ENCODE data around the gene MKKS.

MKKS gene

DNA sequence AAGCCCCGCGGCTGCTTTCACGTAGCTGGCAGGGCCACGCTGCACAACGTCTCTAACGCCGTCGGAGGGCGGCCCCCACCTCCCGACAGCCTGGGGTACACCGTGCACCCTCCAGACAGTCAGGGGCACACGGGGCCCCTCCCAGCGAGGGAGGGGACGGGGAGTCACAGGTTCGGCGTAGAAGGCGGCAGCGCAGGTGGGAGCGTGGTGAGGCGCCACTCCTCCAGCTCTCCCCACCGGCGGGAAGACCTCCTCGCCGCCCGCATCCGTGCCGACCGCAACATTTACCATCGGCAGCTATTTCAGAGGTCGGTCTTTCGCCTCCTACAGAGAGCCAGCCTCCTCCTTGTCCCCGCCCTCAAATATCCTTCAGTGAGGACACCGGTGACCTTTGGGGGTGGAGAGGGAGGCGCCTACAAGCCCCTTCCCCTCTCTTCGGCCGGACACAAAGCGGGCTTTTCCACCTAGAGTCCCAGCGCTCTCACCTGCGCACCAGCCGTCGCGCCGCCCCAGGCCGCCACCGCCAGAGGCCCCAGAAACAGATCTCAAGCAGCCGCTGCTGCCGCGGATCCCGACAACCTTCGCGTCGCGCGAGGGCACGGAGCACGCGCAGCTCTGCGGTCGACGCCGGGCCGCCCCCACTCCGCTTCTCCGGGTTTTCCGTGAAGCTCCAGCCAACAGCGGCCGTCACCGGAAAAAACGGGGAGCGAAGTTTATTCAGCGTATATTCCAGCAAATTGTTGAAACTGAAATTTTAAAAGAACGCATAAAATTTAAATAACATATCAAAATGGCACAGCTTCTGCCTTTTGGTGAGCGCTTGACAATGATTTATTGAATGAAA, at the start of gene MKKS:
Gene MKKS, minus strand, starts transcription at position 600 of the 844 bp plus-strand sequence. CDS start 20,708 bp downstream, outside the sequence.
- DNase-seq (ENCODE audit: low spot score): peak; percentile 89

DNA sequence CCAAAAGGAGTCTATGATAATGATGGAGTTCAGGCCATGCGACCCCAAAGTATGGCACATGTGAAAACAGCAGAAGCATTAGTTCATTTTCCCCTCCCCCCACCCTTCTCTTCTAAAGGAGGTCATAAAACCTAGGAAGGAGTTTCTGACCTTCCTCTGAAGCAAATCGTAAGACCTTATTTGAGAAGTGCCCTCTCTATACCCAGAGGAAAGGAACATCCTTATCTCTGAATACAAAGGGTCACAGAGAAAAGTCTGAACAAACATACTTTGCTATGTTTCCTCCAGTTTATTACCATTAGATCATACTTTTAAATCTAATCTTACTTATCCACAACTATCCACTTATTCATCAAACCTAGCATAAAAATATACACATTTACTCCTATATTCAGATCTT, 49.7 kb upstream of the MKKS start:
- no peak for DNase-seq (ENCODE audit: low spot score)

DNA sequence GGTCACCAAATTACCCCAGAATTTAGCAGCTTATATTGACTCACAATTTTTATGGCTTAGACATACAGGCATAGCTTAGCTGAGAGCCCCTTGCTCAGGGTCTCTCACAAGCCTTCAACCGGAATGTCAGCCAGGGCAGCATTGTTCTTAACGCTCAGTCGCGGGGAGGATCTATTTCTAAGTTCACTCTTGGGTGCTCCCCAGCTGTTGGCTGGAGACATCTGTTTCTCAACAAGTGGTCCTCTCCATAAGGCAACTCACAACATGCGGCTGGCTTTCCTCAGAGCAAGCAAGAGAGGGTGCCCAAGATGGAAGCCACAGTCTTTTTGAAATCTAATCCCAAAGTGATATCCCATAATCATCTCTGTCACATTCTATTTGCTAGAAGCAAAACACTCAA, 47.7 kb upstream of the MKKS start:
- DNase-seq (ENCODE audit: low spot score): no peak

DNA sequence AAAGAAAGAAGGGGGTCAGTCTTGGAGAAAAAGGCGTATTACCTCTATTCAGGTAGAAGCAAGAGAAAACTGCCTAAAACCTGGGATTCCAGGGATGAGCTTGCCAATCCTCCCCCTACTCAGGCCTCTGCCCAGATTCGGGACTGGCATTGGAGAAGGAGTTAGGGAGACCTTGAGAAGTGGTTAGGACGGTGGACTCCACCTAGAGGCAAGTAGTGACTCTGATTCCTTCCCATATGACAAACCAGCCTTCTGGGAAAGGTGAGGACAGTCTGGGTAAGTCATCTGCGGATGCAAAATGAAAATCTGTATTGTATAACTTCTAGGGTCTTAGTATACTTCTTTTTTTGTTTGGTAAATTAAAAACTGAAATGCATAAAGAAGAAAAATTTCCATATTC, 44.9 kb upstream of the MKKS start:
- DNase-seq (ENCODE audit: low spot score): no peak

DNA sequence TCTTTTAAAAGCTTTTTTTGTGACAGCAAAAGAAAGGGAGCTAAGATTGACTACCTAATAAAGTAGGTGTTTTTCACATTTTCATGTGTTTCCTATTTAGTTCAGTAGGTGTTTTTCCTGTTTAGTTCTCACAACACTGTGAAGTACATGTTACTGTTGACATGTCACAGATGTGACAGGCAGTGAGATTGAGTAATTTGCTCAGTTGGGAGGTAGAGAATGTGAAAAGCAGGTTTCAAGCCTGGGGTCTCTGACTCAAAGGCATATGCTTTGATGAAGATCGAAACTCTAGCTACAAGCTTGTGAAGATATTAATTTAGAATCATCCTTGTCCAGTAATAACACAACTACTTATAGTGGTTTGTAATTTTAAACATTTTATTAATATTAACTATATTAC, 44.2 kb upstream of the MKKS start:
- no peak for DNase-seq (ENCODE audit: low spot score)

DNA sequence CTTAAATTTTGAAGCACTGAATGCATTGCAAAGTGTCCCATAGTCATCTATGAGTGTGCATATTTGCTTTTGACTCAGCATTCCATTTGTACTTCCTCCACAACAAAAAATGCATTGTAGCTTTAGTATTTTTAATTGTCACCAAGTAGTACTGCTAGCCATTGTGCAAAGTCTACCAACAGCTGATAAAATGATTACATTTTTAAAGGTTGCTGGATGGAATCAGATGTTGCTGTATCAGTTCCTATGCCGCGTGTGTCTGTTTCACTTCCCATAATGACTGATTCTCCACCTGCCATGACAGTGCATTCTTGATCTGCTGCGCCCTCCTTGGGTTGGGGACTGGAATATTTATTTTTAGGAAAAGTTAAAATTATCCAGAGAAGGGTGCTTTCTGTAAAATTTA, 42.3 kb upstream of the MKKS start:
- DNase-seq (ENCODE audit: low spot score): peak; percentile 66

DNA sequence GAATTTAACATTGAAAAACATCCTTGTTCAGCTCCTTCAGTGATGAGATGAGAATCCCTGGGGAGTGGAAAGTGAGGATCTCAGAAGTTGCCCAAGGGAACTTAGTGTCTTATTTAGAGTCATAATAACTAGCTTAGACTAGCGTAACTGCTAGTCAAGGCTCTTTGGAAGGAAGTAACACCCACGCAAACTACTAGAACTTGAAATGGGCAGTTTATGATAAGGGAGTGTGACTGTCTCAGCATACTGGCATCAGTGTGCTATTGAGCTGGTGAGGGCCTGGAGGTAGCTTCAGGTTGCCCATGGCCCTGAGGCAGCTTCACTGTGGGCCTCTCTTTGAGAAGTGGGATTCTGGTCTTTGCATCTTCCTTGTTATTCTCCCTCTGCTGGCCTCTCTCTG, 41.2 kb upstream of the MKKS start:
- DNase-seq (ENCODE audit: low spot score): no peak

DNA sequence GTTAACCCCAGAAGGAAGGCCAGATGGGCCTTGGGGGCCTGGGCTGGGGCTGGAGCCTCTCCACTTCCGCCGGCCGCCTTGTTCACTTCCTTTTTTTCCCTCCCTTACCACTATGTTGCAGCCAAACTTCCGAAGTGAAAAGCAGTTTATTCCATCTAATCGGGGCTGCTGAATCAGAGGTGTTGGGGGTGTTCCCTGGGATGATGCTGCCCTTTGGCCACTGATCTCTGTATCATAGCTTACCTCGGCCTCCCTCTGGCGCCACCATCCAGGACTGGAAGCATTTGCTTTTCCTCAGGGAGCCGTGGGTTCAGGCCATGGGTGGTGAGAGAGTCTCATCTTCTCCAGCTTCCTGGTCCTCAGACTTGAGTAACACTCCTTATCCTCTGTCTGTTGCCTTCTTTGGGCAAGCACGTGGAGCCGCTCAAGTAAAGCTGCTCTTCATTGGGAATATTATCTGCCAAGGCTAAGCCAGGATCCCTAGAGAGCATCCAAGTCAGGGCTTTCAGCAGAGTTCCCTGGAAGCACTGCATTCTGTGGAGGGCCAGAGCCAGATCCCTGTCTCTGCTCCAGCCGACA, 40.7 kb upstream of the MKKS start:
- DNase-seq (ENCODE audit: low spot score): no peak

DNA sequence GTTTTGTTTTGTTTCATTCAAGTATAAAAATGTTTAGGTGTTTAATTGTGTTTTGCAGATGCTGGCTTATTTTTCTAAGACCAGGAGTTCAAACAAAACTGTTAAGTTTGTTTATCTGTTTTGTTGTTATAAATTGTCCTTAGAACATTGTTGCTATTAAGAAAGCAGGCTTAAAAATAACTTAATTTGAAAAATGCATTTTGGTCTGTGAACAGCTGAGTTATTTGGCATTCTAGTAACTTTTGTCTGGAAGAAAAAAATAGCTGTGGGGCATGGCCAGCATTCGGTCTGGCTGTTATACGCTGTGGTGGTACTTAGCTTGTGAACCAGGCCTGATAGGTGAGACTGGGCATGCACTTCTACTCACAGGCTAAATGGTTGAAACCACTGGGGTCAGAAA, 38.8 kb upstream of the MKKS start:
- no peak for DNase-seq (ENCODE audit: low spot score)

DNA sequence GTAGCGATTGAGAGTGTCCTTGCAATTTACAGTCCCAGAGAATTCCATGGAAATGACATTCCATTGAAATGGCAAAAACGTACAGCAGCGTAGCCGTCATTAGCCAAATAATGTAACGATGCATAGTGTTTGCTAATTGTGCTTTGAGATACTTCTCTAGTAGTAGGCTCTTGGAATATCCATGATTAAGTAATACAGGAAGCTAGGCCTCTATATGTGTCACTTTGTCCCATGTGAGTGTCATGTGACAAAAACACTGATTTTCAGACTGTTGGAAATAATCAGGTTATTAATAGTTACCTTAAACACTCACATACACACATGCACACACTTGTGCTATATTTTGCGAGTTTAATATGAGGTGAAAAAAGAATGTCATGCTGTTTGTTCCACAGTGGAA, 36.3 kb upstream of the MKKS start:
- DNase-seq (ENCODE audit: low spot score): no peak

DNA sequence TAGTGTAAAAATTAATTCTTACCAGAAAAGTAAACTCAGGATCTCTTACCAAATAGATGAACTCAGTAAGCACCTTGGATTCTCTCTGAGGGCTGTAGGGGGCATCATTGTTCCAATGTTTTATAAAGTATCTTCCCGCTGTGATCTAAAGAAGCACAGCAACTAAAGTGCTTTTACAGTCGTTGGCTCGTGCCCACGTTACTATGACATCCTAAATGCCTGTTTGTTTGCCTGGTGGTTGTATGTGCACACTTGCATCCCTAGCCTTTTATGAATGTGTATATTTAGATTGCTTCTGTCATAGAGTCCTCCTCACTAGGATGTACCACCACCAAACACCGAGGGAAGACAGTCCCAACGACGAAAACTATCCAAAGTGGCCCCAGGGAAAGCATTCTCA, 35.6 kb upstream of the MKKS start:
- DNase-seq (ENCODE audit: low spot score): peak; percentile 44

DNA sequence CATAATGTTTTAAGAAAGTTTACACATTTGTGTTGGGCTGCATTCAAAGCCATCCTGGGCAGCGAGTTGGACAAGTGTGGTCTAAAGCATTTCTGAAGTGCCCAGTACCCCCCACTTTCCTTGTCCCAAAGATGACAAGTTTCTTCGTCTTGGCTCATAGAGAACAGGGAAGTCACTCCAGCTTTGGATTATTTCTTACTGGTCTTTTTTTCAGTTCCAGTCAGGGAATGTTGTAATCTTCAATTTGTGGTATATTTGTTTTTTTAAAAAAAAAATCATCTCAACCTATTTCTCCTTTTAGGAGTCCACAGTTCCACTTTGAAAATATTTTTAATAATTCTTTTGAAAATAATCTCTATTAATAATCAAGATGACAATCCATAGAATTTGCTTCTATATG, 35.0 kb upstream of the MKKS start:
- no peak for DNase-seq (ENCODE audit: low spot score)

DNA sequence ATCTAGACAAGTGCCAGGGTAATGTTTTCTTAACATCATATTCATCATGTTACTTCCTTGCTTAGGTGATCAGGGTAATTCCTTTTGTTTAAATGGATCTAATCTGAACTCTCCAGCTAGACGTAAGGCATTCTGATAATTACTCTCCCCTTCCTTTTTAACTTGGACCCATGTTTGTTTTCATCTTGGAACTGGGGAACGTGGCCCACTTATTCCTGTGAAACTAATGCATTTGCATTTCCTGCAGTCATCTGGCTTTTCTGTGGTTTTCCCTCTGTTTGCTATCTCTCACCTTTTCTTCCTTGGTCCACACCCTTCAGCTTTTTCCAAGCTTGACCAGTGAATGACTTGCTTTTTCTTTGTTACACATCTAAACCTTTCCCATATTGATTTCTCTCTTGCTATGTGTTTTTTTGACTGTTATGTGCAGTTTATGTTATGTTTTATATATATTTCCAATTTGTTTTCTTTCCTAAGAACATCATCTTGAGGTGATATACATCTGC, 34.4 kb upstream of the MKKS start:
- no peak for DNase-seq (ENCODE audit: low spot score)

DNA sequence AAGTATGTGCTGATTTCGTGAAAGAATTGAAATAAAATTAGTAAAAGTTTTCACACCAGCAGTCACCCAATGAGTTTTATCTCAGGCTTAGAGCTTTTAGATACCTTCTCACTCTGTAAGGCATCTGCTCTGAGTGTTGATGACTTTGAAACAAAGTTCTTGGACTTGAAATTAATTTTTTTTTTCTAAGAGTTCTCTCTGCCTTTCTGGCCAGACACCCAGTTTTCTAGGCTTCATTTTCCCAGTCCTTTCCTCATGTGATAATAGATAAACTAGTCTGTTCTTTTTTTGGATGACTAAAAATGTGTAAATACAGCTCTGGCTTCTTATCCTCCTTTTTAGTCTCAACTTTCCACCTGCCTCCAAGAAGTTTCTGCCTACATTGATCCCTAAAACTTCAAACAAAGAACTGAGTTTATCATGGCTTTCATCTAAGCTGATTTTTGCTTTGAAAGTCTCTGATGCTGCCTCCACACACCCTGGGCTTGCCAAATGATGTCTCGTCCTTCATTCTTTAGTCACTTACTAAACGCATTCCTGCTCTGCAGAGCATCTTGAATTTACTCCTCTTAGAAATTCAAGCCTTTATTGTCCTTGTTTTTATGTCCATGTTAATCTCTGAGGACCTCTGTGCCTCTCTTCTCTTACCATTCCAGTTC, 33.8 kb upstream of the MKKS start:
- no peak for DNase-seq (ENCODE audit: low spot score)

DNA sequence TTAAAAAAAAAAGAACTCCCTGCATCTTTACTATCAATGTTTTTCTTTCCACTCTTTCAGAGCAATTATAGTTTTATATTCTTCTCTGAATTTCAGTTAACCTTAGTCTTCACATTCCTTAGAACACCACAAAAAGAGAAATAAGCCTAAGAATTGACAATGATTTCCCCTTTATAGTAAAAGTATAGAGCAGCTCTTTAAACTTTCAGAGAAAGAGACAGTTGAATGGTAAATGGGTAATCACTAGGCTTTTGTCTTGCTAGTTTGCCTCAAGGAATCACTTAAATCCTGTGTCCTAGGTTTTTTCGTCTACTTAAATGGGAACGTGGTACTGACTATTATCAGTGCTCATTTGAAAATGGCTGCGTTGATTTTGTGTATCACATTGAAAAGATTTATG, 32.8 kb upstream of the MKKS start:
- no peak for DNase-seq (ENCODE audit: low spot score)

DNA sequence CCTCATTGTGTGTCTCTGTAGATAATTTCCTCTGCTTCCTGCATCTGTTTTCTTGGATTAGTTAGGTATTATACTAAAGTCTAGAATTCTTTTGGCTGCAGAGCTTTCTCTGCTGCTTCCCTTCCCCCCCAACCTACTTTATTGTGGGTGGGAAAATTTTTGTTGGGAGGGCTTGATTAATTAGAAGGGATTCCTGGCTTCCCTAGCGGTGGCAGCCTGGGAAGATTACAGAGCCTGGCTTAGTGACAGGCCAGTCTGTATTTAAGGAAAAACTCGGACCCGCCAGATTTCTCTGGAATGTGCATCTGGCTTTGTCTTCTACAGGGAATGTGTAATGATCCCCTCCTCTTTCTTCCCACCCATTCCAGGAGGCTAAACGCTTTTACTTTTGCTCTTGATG, 32.3 kb upstream of the MKKS start:
- DNase-seq (ENCODE audit: low spot score): no peak

DNA sequence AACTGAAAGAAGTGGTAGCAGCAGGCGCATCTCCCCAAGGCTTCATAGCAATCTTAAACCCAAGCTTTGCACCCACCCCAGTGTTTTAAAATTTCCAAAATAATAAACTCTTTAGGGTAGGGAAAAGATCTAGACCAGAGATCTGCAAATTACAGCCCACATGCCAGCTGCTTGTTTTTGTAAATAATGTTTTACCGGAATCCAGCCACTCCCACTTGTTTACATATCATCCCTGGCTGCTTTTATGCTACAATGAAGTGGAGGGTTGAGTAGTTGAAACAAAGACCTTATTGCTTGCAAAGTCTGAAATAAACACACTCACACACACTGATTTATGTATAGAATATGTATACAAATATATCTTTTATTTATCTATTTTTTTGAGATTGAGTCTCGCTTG, 31.1 kb upstream of the MKKS start:
- DNase-seq (ENCODE audit: low spot score): no peak

DNA sequence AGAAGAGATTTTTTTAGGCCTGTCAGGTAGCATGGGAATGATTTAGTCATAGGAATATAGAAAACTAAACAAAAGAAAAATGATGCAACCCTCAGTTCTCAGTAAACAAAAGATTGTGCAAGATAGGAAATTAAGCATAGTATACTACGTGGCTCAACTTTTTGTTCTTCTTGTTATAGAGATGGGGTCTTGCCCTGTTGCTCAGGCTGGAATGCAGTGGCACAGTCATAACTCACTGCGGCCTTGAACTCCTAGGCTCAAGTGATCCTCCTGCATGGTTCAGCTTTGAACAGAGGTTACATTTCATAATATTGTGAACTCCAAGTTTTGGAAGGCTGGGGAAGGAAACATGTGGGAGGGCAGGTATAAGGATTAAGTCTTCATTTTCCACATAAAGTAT, 29.6 kb upstream of the MKKS start:
- no peak for DNase-seq (ENCODE audit: low spot score)

DNA sequence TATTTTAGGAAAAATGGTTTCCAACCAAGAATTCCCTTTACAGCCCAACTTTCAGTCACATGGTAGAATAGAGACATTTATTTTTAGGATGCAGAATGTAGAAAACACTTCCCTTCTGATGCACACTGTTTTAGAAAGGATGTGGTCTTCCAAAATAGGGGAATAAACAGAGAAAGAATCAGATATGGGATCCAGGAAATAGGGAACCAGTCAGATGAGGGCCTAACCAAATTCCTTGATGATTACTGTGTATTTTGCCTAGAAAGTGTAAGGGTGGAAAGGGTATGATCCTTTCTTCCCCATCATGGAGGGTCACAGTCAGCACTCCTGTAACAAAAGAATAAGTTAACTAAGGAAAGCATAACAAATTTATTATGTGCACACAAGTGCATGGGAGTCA, 28.5 kb upstream of the MKKS start:
- DNase-seq (ENCODE audit: low spot score): no peak

DNA sequence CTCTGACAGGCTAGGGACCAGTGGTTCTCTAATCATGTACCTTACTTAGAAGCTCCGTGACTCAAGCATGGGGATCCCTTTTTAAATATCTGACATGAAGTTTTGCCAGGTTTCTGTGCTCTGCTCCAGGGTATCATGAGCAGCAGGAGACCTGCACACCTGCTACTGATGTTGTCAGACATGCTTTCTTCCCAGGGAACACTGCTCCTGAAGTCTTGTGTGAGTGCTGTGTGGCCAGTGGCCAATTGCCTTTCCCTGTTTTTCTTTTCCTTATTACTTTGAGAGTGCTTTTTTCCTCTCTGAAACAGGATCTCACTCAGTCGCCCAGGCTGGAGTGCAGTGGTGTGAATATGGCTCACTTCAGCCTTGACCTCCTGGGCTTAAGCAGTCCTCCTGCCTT, 27.5 kb upstream of the MKKS start:
- DNase-seq (ENCODE audit: low spot score): no peak

DNA sequence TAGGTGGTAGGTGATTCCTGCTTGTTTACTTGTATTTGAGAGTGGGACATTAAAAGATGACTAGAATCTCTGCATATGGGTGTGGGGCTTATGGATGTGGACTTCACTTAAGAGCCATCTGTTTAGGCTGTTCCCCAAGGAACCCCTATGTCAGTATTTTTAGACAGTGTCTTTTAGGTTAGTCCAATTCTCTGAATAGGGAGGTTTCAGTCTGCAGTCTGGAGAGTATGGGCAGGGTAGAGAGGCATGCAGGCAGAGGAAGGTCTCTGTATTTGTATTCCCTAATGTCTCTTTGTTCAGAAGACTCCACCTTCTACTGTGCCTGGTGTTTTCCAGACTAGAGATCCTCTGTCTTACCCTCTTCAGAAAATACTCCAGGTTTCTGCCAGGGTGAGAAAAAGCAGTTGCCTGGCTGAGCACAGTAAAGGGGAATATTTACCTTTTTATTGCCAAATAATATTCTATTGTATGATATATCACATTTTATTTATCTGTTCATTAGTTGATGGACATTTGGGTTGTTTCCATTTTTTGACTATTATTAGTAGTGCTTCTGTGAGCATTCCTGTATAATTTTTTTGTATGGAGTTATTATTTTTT, 20.2 kb upstream of the MKKS start:
- DNase-seq (ENCODE audit: low spot score): peak; percentile 8

DNA sequence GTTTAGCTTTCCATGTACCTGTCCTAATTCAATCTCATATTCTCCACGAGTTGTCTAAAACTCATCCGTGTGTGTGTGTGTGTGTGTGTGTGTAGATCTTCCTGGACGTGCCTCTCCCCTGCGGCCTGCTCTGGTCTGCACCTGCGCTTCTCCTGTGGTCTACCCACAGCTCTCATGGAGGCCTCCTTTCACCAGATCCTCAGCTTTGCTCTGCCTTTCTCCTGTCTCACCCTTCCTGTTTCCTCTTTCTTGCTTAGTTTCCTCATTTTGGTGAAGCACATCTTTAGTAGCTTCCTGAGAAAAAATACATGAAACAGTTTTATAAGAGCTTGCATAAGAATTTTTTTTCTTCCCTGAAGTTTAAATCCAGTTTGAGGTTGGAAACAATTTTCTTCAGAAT, 19.2 kb upstream of the MKKS start:
- peak; percentile 66 for DNase-seq (ENCODE audit: low spot score)

DNA sequence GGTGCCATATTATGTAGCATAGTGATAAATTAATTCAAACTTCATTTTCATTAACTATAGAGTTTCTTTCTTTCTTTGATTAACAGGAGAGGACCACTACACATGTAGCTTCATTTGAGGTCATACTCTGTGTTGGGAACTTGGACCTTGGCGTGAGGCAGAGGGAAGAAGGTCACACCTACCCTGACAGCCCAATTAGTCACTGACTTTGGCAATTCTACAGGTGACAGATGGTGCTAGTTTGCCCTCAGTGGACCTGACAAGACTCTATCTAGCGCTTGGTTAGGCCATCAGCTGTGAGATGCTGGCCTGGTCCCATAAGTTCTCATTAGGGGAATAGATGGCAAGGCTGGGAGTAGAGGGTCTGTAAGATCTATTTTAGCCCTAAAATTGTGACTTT, 15.2 kb upstream of the MKKS start:
- DNase-seq (ENCODE audit: low spot score): no peak

All from NAMALWA (cell line).